Uterus (tissue), 2 donors: ENCODE data around the gene DZIP1.

Source experiments
- POLR2A ChIP-seq, 2 donors: fragments of 450-650 bp; IDR thresholded peaks; one replicate each; pipeline ENCODE4 v1.6.1; 2016; ENCODE audit warnings: antibody characterized with exemption in 2 of 2, mild to moderate bottlenecking in 1 of 2, moderate library complexity in 1 of 2
- TF ChIP-seq, protein P1 (sequence below), 4 experiments: fragments of 200-600 bp in 2 of 4; fragments of 450-650 bp in 2 of 4; sonication (generic) in 2 of 4; IDR thresholded peaks; one replicate each; pipeline ENCODE4 v1.5.1; 2016 to 2019; ENCODE audit warnings: antibody characterized with exemption in 4 of 4, mild to moderate bottlenecking in 2 of 4, moderate library complexity in 1 of 4

DNA sequence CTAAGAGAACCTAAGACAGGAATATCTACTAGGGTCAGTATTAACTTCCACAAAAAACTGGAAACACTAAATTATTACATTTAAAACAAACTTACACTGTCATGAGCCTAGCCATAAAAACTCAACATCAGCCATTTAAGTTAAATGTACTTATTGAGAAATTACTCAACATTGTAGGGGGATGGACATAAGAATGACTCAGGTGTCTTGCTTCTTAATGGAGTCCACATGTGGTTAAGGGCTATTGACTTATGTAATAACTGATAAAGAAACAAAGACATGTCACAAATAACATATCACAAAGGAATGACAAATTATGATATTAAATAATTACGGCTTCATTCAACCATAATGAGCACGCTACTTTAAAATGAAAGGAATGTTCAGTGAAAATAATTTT is 55.8 kb downstream of the DZIP1 start:
- TF ChIP-seq, protein P1, sequence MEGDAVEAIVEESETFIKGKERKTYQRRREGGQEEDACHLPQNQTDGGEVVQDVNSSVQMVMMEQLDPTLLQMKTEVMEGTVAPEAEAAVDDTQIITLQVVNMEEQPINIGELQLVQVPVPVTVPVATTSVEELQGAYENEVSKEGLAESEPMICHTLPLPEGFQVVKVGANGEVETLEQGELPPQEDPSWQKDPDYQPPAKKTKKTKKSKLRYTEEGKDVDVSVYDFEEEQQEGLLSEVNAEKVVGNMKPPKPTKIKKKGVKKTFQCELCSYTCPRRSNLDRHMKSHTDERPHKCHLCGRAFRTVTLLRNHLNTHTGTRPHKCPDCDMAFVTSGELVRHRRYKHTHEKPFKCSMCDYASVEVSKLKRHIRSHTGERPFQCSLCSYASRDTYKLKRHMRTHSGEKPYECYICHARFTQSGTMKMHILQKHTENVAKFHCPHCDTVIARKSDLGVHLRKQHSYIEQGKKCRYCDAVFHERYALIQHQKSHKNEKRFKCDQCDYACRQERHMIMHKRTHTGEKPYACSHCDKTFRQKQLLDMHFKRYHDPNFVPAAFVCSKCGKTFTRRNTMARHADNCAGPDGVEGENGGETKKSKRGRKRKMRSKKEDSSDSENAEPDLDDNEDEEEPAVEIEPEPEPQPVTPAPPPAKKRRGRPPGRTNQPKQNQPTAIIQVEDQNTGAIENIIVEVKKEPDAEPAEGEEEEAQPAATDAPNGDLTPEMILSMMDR (IDR thresholded peaks at IDR 0.05): no peak
- TF ChIP-seq POLR2A (IDR thresholded peaks at IDR 0.05): no peak
